K562 (cell line): ENCODE data around the gene STIM1. TPM values are rescaled to one million over a fixed set of nuclear protein-coding genes. Genes with fewer than 3 reads are reported as not detected.

Experiments
- ATF1 ChIP-seq, 2 experiments: fragments of 450-650 bp in 1 of 2; IDR thresholded peaks; 2 replicates each; pipeline ENCODE4 v1.6.1; 2016; ENCODE audit warnings: missing compliant biosample characterization in 1 of 2, missing genetic modification characterization in 1 of 2
- BHLHE40 ChIP-seq: IDR thresholded peaks from 2 replicates; pipeline ENCODE4 v1.6.1; 2011; ENCODE audit warnings: low read length, improper control_type of control experiment
- GABPA ChIP-seq: fragments of 200-800 bp; sonication (Bioruptor generic); conservative IDR thresholded peaks from 2 replicates; pipeline ENCODE4 v1.6.1; 2016; ENCODE audit warnings: low read depth, missing genetic modification characterization, missing compliant biosample characterization
- HNRNPLL ChIP-seq: fragments of 200-400 bp; formaldehyde crosslinking; IDR thresholded peaks from 2 replicates; pipeline ENCODE4 v1.6.1; 2017; ENCODE audit warnings: low read length, low read depth, mild to moderate bottlenecking; ENCODE audit not compliant: poor library complexity, severe bottlenecking
- LCOR ChIP-seq: sonication (generic); formaldehyde crosslinking; IDR thresholded peaks from 2 replicates; pipeline ENCODE4 v1.8.0; 2022; ENCODE audit warnings: mild to moderate bottlenecking, missing genetic modification reagents
- NR4A1 ChIP-seq, 2 experiments: fragments of 250-450 bp in 1 of 2; fragments of 450-650 bp in 1 of 2; sonication (Bioruptor Pico) in 1 of 2; IDR thresholded peaks; 2 replicates each; pipeline versions ENCODE4 v1.4.0 to v1.6.1; 2016 to 2020; ENCODE audit warnings: mild to moderate bottlenecking in 2 of 2, missing compliant biosample characterization in 1 of 2, missing genetic modification characterization in 1 of 2, moderate library complexity in 1 of 2
- PML ChIP-seq: IDR thresholded peaks from 2 replicates; pipeline ENCODE4 v1.6.1; 2012; ENCODE audit warnings: low read length, inconsistent platforms
- POLR2AphosphoS5 ChIP-seq: IDR thresholded peaks from 2 replicates; pipeline ENCODE4 v1.6.1; 2011; ENCODE audit warnings: mild to moderate bottlenecking, low read depth, low read length, moderate library complexity; ENCODE audit not compliant: control insufficient read depth, insufficient read depth
- POLR2B ChIP-seq: fragments of 450-650 bp; IDR thresholded peaks from 2 replicates; pipeline ENCODE4 v1.6.1; 2018; ENCODE audit warnings: low read depth; ENCODE audit not compliant: partially characterized antibody
- POLR3G ChIP-seq: IDR thresholded peaks from 2 replicates; pipeline ENCODE4 v1.6.1; 2011; ENCODE audit not compliant: insufficient read length, insufficient replicate concordance; ENCODE audit errors: extremely low read depth
- RCOR1 ChIP-seq, 2 experiments: IDR thresholded peaks; 2 replicates each; pipeline ENCODE4 v1.6.1; 2012; ENCODE audit warnings: low read depth in 2 of 2, low read length in 2 of 2, borderline replicate concordance in 1 of 2, improper control_type of control experiment in 1 of 2
- RHOXF2B ChIP-seq: fragments of 250-450 bp; sonication (Bioruptor Pico); conservative IDR thresholded peaks from 2 replicates; pipeline ENCODE4 v1.5.1; 2021
- SRF ChIP-seq, 2 experiments: fragments of 250-450, 450-650 bp in 1 of 2; sonication (Bioruptor Pico) in 1 of 2; sonication (generic) in 1 of 2; formaldehyde crosslinking; IDR thresholded peaks; 2 replicates each; pipeline versions ENCODE4 v1.5.0 to v1.5.1; 2020 to 2022; ENCODE audit warnings: mild to moderate bottlenecking in 1 of 2, missing genetic modification reagents in 1 of 2
- SRSF7 ChIP-seq: fragments of 200-400 bp; formaldehyde crosslinking; optimal IDR thresholded peaks from 2 replicates; pipeline ENCODE3; 2017; ENCODE audit warnings: mild to moderate bottlenecking, low read depth, low read length
- polyA plus RNA-seq, 8 experiments: library from polyadenylated mRNA; depleted of rRNA in 4 of 8; stranded (reverse) in 5 of 8; unstranded in 3 of 8; fragments of >200 nt; fragmentation: Nextera tagmentation in 2 of 8; fragmentation: Illumina TruSeq in 1 of 8; extraction: Ambion mirVana in 2 of 8; extraction: Trizol in 1 of 8; gene quantifications; 2 replicates each; pipeline versions ENCODE4 v1.2.1 to v1.2.3, GENCODE V29; 2011 to 2014; ENCODE audit warnings: inconsistent platforms in 1 of 8, missing spikeins in 1 of 8
- total RNA-seq, 7 experiments: library from RNA; depleted of rRNA in 6 of 7; stranded (reverse); fragments of >200 nt in 6 of 7; fragmentation: Illumina TruSeq in 2 of 7; extraction: Trizol in 2 of 7; gene quantifications; 2 replicates each; pipeline versions ENCODE4 v1.2.1 to v1.2.3, GENCODE V29; 2011 to 2021; ENCODE audit warnings: low replicate concordance in 1 of 7
- TF ChIP-seq, protein P1 (sequence below), 3 experiments: fragments of 200-800 bp in 1 of 3; fragments of 250-450 bp in 1 of 3; fragments of 450-650 bp in 1 of 3; sonication (Bioruptor Pico) in 1 of 3; sonication (Bioruptor generic) in 1 of 3; formaldehyde crosslinking in 1 of 3; IDR thresholded peaks; 2 replicates each; pipeline versions ENCODE4 v1.6.1 to v1.8.0; 2016 to 2022; ENCODE audit warnings: mild to moderate bottlenecking in 2 of 3, missing genetic modification characterization in 2 of 3, missing compliant biosample characterization in 1 of 3, moderate library complexity in 1 of 3
- TF ChIP-seq, protein P2 (sequence below), 3 experiments: IDR thresholded peaks in 2 of 3; conservative IDR thresholded peaks in 1 of 3; 2 replicates each; pipeline ENCODE4 v1.5.1; 2011 to 2012; ENCODE audit warnings: low read length in 3 of 3, mild to moderate bottlenecking in 3 of 3, control low read depth in 2 of 3, improper control_type of control experiment in 1 of 3, inconsistent platforms in 1 of 3, low read depth in 1 of 3, mixed read lengths in 1 of 3, moderate library complexity in 1 of 3; ENCODE audit not compliant: insufficient read depth in 2 of 3
- TF ChIP-seq, protein P3 (sequence below), 2 experiments: fragments of 250-450 bp in 1 of 2; fragments of 450-650 bp in 1 of 2; sonication (Bioruptor Pico) in 1 of 2; IDR thresholded peaks; 2 replicates each; pipeline versions ENCODE4 v1.6.1 to v1.8.0; 2016 to 2021; ENCODE audit warnings: mild to moderate bottlenecking in 2 of 2, moderate library complexity in 2 of 2, missing compliant biosample characterization in 1 of 2, missing genetic modification characterization in 1 of 2

Gene STIM1
- total and polyA plus RNA-seq, 9 of the 15 experiments (the other 6 are each of a cell fraction or from before 2014, with no cell fraction given), result 7.7 to 50.5 (median 22.5) TPM

DNA sequence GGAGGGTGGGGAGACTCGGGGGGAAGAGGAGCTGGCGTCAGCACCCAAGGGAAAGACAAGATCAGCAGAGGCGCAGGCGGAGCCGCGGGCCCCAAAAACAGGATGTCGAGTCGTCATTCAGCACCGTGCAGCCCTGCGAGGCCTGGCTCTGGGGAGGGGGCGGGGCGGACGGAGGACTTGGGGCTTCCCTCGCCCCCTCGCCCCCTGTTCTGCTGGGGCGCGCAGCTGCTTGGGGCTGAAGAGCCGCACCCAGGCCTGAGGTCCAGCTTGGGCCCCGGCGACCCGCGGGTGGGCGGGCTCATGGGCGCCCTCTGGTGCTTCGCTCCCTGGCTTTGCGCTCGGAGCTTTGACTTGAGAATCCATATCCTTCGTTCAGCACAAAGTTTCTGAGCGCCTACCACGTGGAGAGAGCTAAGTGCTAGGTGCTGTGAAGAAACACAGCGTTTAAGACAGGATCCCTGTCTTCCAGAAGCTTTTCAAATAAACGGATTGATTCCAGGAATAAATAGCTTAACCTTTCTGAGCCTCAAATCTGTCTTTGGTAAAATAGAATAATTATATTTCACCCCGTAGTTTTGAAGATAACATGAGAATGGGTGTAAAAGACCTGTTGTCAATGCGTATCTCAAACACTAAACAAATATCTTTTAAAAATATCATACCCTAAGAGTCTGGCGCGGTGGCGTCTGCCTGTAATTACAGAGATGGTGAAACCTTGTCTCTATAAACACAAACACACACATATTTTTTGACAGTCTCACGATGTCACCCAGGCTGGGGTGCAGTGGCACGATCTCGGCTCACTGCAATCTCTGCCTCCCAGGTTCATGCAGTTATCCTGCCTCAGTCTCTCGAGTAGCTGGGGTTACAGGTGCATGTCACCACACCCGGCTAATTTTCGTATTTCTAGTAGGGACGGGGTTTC is 13.8 kb upstream of the STIM1 start (continued):
- TF ChIP-seq, protein P1, sequence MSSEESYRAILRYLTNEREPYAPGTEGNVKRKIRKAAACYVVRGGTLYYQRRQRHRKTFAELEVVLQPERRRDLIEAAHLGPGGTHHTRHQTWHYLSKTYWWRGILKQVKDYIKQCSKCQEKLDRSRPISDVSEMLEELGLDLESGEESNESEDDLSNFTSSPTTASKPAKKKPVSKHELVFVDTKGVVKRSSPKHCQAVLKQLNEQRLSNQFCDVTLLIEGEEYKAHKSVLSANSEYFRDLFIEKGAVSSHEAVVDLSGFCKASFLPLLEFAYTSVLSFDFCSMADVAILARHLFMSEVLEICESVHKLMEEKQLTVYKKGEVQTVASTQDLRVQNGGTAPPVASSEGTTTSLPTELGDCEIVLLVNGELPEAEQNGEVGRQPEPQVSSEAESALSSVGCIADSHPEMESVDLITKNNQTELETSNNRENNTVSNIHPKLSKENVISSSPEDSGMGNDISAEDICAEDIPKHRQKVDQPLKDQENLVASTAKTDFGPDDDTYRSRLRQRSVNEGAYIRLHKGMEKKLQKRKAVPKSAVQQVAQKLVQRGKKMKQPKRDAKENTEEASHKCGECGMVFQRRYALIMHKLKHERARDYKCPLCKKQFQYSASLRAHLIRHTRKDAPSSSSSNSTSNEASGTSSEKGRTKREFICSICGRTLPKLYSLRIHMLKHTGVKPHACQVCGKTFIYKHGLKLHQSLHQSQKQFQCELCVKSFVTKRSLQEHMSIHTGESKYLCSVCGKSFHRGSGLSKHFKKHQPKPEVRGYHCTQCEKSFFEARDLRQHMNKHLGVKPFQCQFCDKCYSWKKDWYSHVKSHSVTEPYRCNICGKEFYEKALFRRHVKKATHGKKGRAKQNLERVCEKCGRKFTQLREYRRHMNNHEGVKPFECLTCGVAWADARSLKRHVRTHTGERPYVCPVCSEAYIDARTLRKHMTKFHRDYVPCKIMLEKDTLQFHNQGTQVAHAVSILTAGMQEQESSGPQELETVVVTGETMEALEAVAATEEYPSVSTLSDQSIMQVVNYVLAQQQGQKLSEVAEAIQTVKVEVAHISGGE (CRISPR knock-in tag; IDR thresholded peaks at IDR 0.05), result no peak
- TF ChIP-seq POLR3G (no peak), HNRNPLL (peak; percentile 27), LCOR (CRISPR knock-in tag) (peak; percentile 95), GABPA (tag) (no peak), NR4A1 (CRISPR knock-in tag; IDR thresholded peaks at IDR 0.05) (no peak), NR4A1 (tag; IDR thresholded peaks at IDR 0.05) (no peak), RCOR1 (IDR thresholded peaks at IDR 0.05; ENCODE audit: borderline replicate concordance in 1 of 2, low read depth in 2 of 2, low read length in 2 of 2) (peak in 1 of 2 experiments; percentile 26; a peak in 1 of 4 replicates), SRSF7 (no peak), POLR2B (no peak), SRF (CRISPR knock-in tag; IDR thresholded peaks at IDR 0.05) (peak in 1 of 2 experiments; percentile 11; a peak in 1 of 4 replicates), BHLHE40 (peak; percentile 10; the same call in 1 of the 2 replicates), PML (peak; percentile 31; the same call in 1 of the 2 replicates), ATF1 (CRISPR knock-in tag; IDR thresholded peaks at IDR 0.05) (no peak), ATF1 (tag; IDR thresholded peaks at IDR 0.05) (peak; percentile 71), POLR2AphosphoS5 (peak; percentile 67), RHOXF2B (CRISPR knock-in tag) (no peak)
- TF ChIP-seq, protein P2, sequence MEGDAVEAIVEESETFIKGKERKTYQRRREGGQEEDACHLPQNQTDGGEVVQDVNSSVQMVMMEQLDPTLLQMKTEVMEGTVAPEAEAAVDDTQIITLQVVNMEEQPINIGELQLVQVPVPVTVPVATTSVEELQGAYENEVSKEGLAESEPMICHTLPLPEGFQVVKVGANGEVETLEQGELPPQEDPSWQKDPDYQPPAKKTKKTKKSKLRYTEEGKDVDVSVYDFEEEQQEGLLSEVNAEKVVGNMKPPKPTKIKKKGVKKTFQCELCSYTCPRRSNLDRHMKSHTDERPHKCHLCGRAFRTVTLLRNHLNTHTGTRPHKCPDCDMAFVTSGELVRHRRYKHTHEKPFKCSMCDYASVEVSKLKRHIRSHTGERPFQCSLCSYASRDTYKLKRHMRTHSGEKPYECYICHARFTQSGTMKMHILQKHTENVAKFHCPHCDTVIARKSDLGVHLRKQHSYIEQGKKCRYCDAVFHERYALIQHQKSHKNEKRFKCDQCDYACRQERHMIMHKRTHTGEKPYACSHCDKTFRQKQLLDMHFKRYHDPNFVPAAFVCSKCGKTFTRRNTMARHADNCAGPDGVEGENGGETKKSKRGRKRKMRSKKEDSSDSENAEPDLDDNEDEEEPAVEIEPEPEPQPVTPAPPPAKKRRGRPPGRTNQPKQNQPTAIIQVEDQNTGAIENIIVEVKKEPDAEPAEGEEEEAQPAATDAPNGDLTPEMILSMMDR (IDR thresholded peaks at IDR 0.05 in 2 of 3, conservative IDR thresholded peaks at IDR 0.05 in 1 of 3; ENCODE audit: insufficient read depth in 2 of 3, low read depth in 1 of 3, low read length in 3 of 3), result peak; percentile 86 to 95 (median 89)
- TF ChIP-seq, protein P3, sequence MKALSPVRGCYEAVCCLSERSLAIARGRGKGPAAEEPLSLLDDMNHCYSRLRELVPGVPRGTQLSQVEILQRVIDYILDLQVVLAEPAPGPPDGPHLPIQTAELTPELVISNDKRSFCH (CRISPR knock-in tag; IDR thresholded peaks at IDR 0.05), result no peak
- TF ChIP-seq, protein P3 (tag; IDR thresholded peaks at IDR 0.05), result no peak
